CD1c-positive myeloid dendritic cell (primary cell): ENCODE measurements around the gene EPG5.

Experiments used
- DNase-seq: peaks from one replicate; pipeline ENCODE4 v3.0.0-alpha.2; 2016; ENCODE audit errors: extremely low spot score

EPG5 gene

GRCh38 chr18:45802814-45803492 is 164.2 kb downstream of the EPG5 start:
- DNase-seq = peak; percentile 37

GRCh38 chr18:45801416-45802004 is 165.6 kb downstream of the EPG5 start:
- DNase-seq = no peak
